Loucy (cell line): ENCODE results near the gene LIG3.
"Not testable (repeated sequence)": the region's sequence is repeated elsewhere in the genome, so short reads cannot be mapped to it uniquely, and the experiment has no call there.

Source experiments
- H2AFZ ChIP-seq: fragments of 200-600 bp; sonication (generic); 2 replicates; pipeline ENCODE4 v1.6.0; 2016; ENCODE audit warnings: antibody characterized with exemption, mild to moderate bottlenecking, low read length, moderate library complexity
- H3F3A ChIP-seq: fragments of 200-600 bp; 2 replicates; pipeline ENCODE4 v1.6.0; 2016; ENCODE audit warnings: antibody characterized with exemption, low read depth, mild to moderate bottlenecking
- H3K27me3 ChIP-seq: fragments of 200-600 bp; sonication (generic); 2 replicates; pipeline ENCODE4 v1.6.1; 2014; ENCODE audit warnings: low read length, mild to moderate bottlenecking; ENCODE audit not compliant: insufficient read depth, poor library complexity, severe bottlenecking
- H3K36me3 ChIP-seq: fragments of 200-600 bp; sonication (generic); 2 replicates; pipeline ENCODE4 v1.6.1; 2016; ENCODE audit warnings: low read length; ENCODE audit not compliant: insufficient read depth
- H3K4me1 ChIP-seq: fragments of 200-600 bp; sonication (generic); 2 replicates; pipeline ENCODE4 v1.5.1; 2014; ENCODE audit warnings: low read length, mild to moderate bottlenecking; ENCODE audit not compliant: insufficient read depth, poor library complexity, severe bottlenecking
- H3K4me2 ChIP-seq: fragments of 200-600 bp; sonication (generic); 2 replicates; pipeline ENCODE4 v1.6.0; 2014; ENCODE audit warnings: antibody characterized with exemption, low read length, low read depth, mild to moderate bottlenecking; ENCODE audit not compliant: poor library complexity, severe bottlenecking
- H3K4me3 ChIP-seq: fragments of 200-600 bp; sonication (generic); 2 replicates; pipeline ENCODE4 v1.5.1; 2014; ENCODE audit warnings: low read length, mild to moderate bottlenecking, mixed read lengths; ENCODE audit not compliant: poor library complexity, severe bottlenecking
- H3K79me2 ChIP-seq: fragments of 200-600 bp; sonication (generic); 2 replicates; pipeline ENCODE4 v1.6.1; 2014; ENCODE audit warnings: low read length; ENCODE audit not compliant: insufficient read depth
- H3K9ac ChIP-seq: fragments of 200-600 bp; sonication (generic); 2 replicates; pipeline ENCODE4 v1.6.0; 2014; ENCODE audit warnings: mild to moderate bottlenecking, low read depth, low read length, moderate library complexity; ENCODE audit not compliant: poor library complexity, severe bottlenecking
- H3K9me2 ChIP-seq: fragments of 200-600 bp; sonication (generic); replicated peaks from 2 replicates; pipeline ENCODE4 v1.6.1; 2016; ENCODE audit warnings: low read depth, low read length, mixed read lengths
- H3K9me3 ChIP-seq: fragments of 200-600 bp; sonication (generic); 2 replicates; pipeline ENCODE4 v1.6.1; 2014; ENCODE audit warnings: mild to moderate bottlenecking, antibody characterized with exemption, low read length, low read depth; ENCODE audit not compliant: insufficient read depth
- H4K20me1 ChIP-seq: fragments of 200-600 bp; sonication (generic); 2 replicates; pipeline ENCODE4 v1.6.0; 2014; ENCODE audit warnings: antibody characterized with exemption, low read length, mild to moderate bottlenecking; ENCODE audit not compliant: insufficient read depth, poor library complexity, severe bottlenecking
- CTCF ChIP-seq: fragments of 200-600 bp; sonication (generic); conservative IDR thresholded peaks from 2 replicates; pipeline ENCODE4 v1.5.1; 2014; ENCODE audit warnings: mild to moderate bottlenecking, antibody characterized with exemption, low read length
- EZH2phosphoT487 ChIP-seq: fragments of 200-600 bp; IDR thresholded peaks from 2 replicates; pipeline ENCODE4 v1.6.1; 2018; ENCODE audit warnings: antibody characterized with exemption, mild to moderate bottlenecking, moderate library complexity, borderline replicate concordance

Gene LIG3

GRCh38 chr17:35038453-35038852 is 58.1 kb downstream of the LIG3 start:
- H4K20me1 ChIP-seq = no peaks in the 10 kb centered on the region
- H3K79me2 ChIP-seq = no peaks in the 10 kb centered on the region; the same call in 1 of the 2 replicates
- no peaks in the 10 kb centered on the region for H3K9me3 ChIP-seq
- no peak overlapping the region for H2AFZ ChIP-seq
- TF ChIP-seq CTCF (no peak), EZH2phosphoT487 (no peak)
- H3K27me3 ChIP-seq = no peaks in the 10 kb centered on the region
- no peaks in the 10 kb centered on the region for H3K36me3 ChIP-seq
- no peak overlapping the region for H3K4me2 ChIP-seq
- no peaks in the 10 kb centered on the region for H3K4me1 ChIP-seq
- no peak overlapping the region for H3K4me3 ChIP-seq
- H3K9me2 ChIP-seq = no peaks in the 10 kb centered on the region
- H3K9ac ChIP-seq = no peak overlapping the region
- no peaks in the 10 kb centered on the region for H3F3A ChIP-seq

GRCh38 chr17:35041390-35041789 is 61.1 kb downstream of the LIG3 start:
- no peaks in the 10 kb centered on the region for H3K36me3 ChIP-seq
- H3K4me2 ChIP-seq = no peak overlapping the region
- H3K27me3 ChIP-seq = no peaks in the 10 kb centered on the region
- H3K9me2 ChIP-seq = no peaks in the 10 kb centered on the region
- TF ChIP-seq EZH2phosphoT487 = no peak
- no peak for TF ChIP-seq CTCF
- no peaks in the 10 kb centered on the region for H4K20me1 ChIP-seq
- no peak overlapping the region for H3K4me3 ChIP-seq
- peaks cover 4% of the 10 kb centered on the region; the same call in 1 of the 2 replicates for H3K79me2 ChIP-seq
- H2AFZ ChIP-seq = no peak overlapping the region
- no peaks in the 10 kb centered on the region for H3K9me3 ChIP-seq
- no peaks in the 10 kb centered on the region for H3F3A ChIP-seq
- no peak overlapping the region for H3K9ac ChIP-seq
- H3K4me1 ChIP-seq = peaks cover 2% of the 10 kb centered on the region

GRCh38 chr17:35044181-35044580 is 63.9 kb downstream of the LIG3 start:
- Histone ChIP-seq H3K36me3 (no peaks in the 10 kb centered on the region), H3K9me2 (no peaks in the 10 kb centered on the region), H3F3A (no peaks in the 10 kb centered on the region), H3K79me2 (peaks cover 9% of the 10 kb centered on the region; the same call in 1 of the 2 replicates), H3K9me3 (no peaks in the 10 kb centered on the region), H3K9ac (no peak overlapping the region), H3K4me2 (no peak overlapping the region), H3K4me3 (no peak overlapping the region), H3K27me3 (no peaks in the 10 kb centered on the region), H2AFZ (no peak overlapping the region), H4K20me1 (no peaks in the 10 kb centered on the region), H3K4me1 (peaks cover 12% of the 10 kb centered on the region)
- TF ChIP-seq EZH2phosphoT487 (no peak), CTCF (no peak)

GRCh38 chr17:35045458-35045979 is 65.2 kb downstream of the LIG3 start:
- not testable (repeated sequence) for H3K9ac ChIP-seq, H4K20me1 ChIP-seq, H2AFZ ChIP-seq, H3K9me3 ChIP-seq, H3K4me2 ChIP-seq, H3K9me2 ChIP-seq, H3K27me3 ChIP-seq, H3K36me3 ChIP-seq, H3K4me3 ChIP-seq, H3F3A ChIP-seq
- Histone ChIP-seq H3K4me1 (peaks cover 19% of the 10 kb centered on the region), H3K79me2 (peaks cover 19% of the 10 kb centered on the region; the same call in 1 of the 2 replicates)
